Measurements from ENCODE around the gene LYPLA2. TPM values are rescaled to one million over a fixed set of nuclear protein-coding genes. Genes with fewer than 3 reads are reported as not detected.
A peak's percentile ranks its signal among the peaks of the same experiment; 100 is the strongest.

The LYPLA2 gene
- total and polyA plus RNA-seq, 2 experiments from 2014 or later, result 102 to 204 TPM

DNA sequence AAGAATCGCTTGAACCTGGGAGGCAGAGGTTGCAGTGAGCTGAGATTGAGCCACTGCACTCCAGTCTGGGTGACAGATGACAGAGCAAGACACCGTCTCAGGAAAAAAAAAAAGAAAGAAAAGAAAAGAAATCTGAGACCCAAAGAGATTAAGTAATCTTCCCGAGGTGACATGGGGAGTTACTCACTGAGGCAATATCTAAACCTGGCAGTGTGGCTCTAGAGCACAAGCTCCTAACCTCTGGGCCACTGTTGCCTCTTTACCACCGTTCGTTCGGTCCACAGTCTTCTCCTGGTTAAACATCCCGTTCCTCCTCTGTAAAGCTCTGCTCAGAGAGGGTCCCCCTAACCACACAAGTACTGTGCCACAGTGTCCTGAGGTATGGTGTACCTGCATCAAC is 32.8 kb downstream of the LYPLA2 start:
- Mint-ChIP-seq H3K27me3 (ENCODE audit: insufficient read depth, low read depth, poor library complexity) (peaks cover 14% of the 10 kb centered on the region), H3K27ac (no peak overlapping the region)

More for the DNA sequence above, 32.8 kb downstream of the LYPLA2 start:
- H3K9me2 ChIP-seq (ENCODE audit: insufficient read depth), result no peaks in the 10 kb centered on the region
- no peaks in the 10 kb centered on the region for H4K20me1 ChIP-seq (replicated peaks; ENCODE audit: insufficient read depth)
- peak overlapping the region; percentile 89; the same call in 1 of the 2 replicates for H3K4me2 ChIP-seq
- no peaks in the 10 kb centered on the region; the same call in 2 of the 3 replicates for H3K9me3 Mint-ChIP-seq
- peak overlapping the region; percentile 98; the same call in 1 of the 2 replicates for H3K4me3 ChIP-seq
- H3K36me3 Mint-ChIP-seq (ENCODE audit: low read depth), result no peaks in the 10 kb centered on the region
- peaks cover 3% of the 10 kb centered on the region; the same call in 2 of the 3 replicates for H3K4me1 Mint-ChIP-seq
- H3K27me3 ChIP-seq (ENCODE audit: insufficient read depth), result no peaks in the 10 kb centered on the region
- H3F3A ChIP-seq (replicated peaks; ENCODE audit: low read depth), result 0 out of 2 replicates have a peak, but pooled peaks cover 6% of the 10 kb centered on the region
- H2AFZ ChIP-seq, result no peak overlapping the region
- no peaks in the 10 kb centered on the region for H3K36me3 ChIP-seq (ENCODE audit: insufficient read depth)
- no peak overlapping the region for H3K27ac ChIP-seq (ENCODE audit: low read depth)
- H3K4me3 Mint-ChIP-seq, result peak overlapping the region; percentile 93
- H3K79me2 ChIP-seq (replicated peaks; ENCODE audit: insufficient read depth), result no peaks in the 10 kb centered on the region; the same call in 1 of the 2 replicates
- TF ChIP-seq, protein P1, sequence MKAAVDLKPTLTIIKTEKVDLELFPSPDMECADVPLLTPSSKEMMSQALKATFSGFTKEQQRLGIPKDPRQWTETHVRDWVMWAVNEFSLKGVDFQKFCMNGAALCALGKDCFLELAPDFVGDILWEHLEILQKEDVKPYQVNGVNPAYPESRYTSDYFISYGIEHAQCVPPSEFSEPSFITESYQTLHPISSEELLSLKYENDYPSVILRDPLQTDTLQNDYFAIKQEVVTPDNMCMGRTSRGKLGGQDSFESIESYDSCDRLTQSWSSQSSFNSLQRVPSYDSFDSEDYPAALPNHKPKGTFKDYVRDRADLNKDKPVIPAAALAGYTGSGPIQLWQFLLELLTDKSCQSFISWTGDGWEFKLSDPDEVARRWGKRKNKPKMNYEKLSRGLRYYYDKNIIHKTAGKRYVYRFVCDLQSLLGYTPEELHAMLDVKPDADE (IDR thresholded peaks at IDR 0.05), result no peak
- no peak for TF ChIP-seq ZNF114 (CRISPR knock-in tag; IDR thresholded peaks at IDR 0.05)
- TF ChIP-seq CREB1 (CRISPR knock-in tag; IDR thresholded peaks at IDR 0.05; ENCODE audit: low read depth), result no peak
- TF ChIP-seq, protein P2, sequence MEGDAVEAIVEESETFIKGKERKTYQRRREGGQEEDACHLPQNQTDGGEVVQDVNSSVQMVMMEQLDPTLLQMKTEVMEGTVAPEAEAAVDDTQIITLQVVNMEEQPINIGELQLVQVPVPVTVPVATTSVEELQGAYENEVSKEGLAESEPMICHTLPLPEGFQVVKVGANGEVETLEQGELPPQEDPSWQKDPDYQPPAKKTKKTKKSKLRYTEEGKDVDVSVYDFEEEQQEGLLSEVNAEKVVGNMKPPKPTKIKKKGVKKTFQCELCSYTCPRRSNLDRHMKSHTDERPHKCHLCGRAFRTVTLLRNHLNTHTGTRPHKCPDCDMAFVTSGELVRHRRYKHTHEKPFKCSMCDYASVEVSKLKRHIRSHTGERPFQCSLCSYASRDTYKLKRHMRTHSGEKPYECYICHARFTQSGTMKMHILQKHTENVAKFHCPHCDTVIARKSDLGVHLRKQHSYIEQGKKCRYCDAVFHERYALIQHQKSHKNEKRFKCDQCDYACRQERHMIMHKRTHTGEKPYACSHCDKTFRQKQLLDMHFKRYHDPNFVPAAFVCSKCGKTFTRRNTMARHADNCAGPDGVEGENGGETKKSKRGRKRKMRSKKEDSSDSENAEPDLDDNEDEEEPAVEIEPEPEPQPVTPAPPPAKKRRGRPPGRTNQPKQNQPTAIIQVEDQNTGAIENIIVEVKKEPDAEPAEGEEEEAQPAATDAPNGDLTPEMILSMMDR (conservative IDR thresholded peaks at IDR 0.05; ENCODE audit: low read depth in 2 of 2), result no peak
- no peak for TF ChIP-seq NANOG (IDR thresholded peaks at IDR 0.05; ENCODE audit: borderline replicate concordance)
- no peak for TF ChIP-seq POLR2AphosphoS5 (IDR thresholded peaks at IDR 0.05; ENCODE audit: low read depth)
- TF ChIP-seq EZH2 (IDR thresholded peaks at IDR 0.05; ENCODE audit: low read depth, unreplicated experiment), result no peak
- TF ChIP-seq, protein P3, sequence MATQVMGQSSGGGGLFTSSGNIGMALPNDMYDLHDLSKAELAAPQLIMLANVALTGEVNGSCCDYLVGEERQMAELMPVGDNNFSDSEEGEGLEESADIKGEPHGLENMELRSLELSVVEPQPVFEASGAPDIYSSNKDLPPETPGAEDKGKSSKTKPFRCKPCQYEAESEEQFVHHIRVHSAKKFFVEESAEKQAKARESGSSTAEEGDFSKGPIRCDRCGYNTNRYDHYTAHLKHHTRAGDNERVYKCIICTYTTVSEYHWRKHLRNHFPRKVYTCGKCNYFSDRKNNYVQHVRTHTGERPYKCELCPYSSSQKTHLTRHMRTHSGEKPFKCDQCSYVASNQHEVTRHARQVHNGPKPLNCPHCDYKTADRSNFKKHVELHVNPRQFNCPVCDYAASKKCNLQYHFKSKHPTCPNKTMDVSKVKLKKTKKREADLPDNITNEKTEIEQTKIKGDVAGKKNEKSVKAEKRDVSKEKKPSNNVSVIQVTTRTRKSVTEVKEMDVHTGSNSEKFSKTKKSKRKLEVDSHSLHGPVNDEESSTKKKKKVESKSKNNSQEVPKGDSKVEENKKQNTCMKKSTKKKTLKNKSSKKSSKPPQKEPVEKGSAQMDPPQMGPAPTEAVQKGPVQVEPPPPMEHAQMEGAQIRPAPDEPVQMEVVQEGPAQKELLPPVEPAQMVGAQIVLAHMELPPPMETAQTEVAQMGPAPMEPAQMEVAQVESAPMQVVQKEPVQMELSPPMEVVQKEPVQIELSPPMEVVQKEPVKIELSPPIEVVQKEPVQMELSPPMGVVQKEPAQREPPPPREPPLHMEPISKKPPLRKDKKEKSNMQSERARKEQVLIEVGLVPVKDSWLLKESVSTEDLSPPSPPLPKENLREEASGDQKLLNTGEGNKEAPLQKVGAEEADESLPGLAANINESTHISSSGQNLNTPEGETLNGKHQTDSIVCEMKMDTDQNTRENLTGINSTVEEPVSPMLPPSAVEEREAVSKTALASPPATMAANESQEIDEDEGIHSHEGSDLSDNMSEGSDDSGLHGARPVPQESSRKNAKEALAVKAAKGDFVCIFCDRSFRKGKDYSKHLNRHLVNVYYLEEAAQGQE (IDR thresholded peaks at IDR 0.05; ENCODE audit: unreplicated experiment), result no peak
- no peak for TF ChIP-seq ZNF331 (CRISPR knock-in tag; IDR thresholded peaks at IDR 0.05; ENCODE audit: low read depth)
- TF ChIP-seq EZH2phosphoT487 (IDR thresholded peaks at IDR 0.05; ENCODE audit: unreplicated experiment), result no peak
- TF ChIP-seq JUNB (IDR thresholded peaks at IDR 0.05; ENCODE audit: unreplicated experiment), result no peak
- TF ChIP-seq, protein P4, sequence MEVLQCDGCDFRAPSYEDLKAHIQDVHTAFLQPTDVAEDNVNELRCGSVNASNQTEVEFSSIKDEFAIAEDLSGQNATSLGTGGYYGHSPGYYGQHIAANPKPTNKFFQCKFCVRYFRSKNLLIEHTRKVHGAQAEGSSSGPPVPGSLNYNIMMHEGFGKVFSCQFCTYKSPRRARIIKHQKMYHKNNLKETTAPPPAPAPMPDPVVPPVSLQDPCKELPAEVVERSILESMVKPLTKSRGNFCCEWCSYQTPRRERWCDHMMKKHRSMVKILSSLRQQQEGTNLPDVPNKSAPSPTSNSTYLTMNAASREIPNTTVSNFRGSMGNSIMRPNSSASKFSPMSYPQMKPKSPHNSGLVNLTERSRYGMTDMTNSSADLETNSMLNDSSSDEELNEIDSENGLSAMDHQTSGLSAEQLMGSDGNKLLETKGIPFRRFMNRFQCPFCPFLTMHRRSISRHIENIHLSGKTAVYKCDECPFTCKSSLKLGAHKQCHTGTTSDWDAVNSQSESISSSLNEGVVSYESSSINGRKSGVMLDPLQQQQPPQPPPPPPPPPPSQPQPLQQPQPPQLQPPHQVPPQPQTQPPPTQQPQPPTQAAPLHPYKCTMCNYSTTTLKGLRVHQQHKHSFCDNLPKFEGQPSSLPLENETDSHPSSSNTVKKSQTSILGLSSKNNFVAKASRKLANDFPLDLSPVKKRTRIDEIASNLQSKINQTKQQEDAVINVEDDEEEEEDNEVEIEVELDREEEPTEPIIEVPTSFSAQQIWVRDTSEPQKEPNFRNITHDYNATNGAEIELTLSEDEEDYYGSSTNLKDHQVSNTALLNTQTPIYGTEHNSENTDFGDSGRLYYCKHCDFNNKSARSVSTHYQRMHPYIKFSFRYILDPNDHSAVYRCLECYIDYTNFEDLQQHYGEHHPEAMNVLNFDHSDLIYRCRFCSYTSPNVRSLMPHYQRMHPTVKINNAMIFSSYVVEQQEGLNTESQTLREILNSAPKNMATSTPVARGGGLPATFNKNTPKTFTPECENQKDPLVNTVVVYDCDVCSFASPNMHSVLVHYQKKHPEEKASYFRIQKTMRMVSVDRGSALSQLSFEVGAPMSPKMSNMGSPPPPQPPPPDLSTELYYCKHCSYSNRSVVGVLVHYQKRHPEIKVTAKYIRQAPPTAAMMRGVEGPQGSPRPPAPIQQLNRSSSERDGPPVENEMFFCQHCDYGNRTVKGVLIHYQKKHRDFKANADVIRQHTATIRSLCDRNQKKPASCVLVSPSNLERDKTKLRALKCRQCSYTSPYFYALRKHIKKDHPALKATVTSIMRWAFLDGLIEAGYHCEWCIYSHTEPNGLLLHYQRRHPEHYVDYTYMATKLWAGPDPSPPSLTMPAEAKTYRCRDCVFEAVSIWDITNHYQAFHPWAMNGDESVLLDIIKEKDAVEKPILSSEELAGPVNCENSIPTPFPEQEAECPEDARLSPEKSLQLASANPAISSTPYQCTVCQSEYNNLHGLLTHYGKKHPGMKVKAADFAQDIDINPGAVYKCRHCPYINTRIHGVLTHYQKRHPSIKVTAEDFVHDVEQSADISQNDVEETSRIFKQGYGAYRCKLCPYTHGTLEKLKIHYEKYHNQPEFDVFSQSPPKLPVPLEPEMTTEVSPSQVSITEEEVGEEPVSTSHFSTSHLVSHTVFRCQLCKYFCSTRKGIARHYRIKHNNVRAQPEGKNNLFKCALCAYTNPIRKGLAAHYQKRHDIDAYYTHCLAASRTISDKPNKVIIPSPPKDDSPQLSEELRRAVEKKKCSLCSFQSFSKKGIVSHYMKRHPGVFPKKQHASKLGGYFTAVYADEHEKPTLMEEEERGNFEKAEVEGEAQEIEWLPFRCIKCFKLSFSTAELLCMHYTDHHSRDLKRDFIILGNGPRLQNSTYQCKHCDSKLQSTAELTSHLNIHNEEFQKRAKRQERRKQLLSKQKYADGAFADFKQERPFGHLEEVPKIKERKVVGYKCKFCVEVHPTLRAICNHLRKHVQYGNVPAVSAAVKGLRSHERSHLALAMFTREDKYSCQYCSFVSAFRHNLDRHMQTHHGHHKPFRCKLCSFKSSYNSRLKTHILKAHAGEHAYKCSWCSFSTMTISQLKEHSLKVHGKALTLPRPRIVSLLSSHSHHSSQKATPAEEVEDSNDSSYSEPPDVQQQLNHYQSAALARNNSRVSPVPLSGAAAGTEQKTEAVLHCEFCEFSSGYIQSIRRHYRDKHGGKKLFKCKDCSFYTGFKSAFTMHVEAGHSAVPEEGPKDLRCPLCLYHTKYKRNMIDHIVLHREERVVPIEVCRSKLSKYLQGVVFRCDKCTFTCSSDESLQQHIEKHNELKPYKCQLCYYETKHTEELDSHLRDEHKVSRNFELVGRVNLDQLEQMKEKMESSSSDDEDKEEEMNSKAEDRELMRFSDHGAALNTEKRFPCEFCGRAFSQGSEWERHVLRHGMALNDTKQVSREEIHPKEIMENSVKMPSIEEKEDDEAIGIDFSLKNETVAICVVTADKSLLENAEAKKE (CRISPR knock-in tag; IDR thresholded peaks at IDR 0.05), result no peak
- TF ChIP-seq STAT1 (IDR thresholded peaks at IDR 0.05; ENCODE audit: unreplicated experiment), result no peak
- DNase-seq (ENCODE audit: low spot score) (no peak), ATAC-seq (no peak)
- peaks cover 7% of the 10 kb centered on the region for H3K4me1 ChIP-seq (ENCODE audit: insufficient read depth)
